IMR-90 (cell line): ENCODE data around the gene HDDC2. TPM values are rescaled to one million over a fixed set of nuclear protein-coding genes. Genes with fewer than 3 reads are reported as not detected.
A peak's percentile ranks its signal among the peaks of the same experiment; 100 is the strongest.

Experiments used
- ATAC-seq: fragments of 200-7000 bp; cut with Tn5 transposase; 2 replicates; pipeline ENCODE4 v1.9.1; 2020; ENCODE audit warnings: low read depth, mild to moderate bottlenecking, moderate library complexity
- BruUV-seq: library from RNA; stranded (reverse); fragments of 400-500 nt; replicated peaks from 2 replicates; lab custom pipeline; 2021; lab: Mats Ljungman, UMichigan
- CTCF ChIA-PET: fragments of 300-600 bp; formaldehyde crosslinking; extraction: SDS; loops from one replicate; lab custom pipeline; 2021; ENCODE audit warnings: antibody characterized with exemption; lab: Yijun Ruan, JAX
- POLR2A ChIA-PET: fragments of 300-600 bp; sonication (Branson Sonifier 250); formaldehyde crosslinking; loops from one replicate; lab custom pipeline; 2022; ENCODE audit warnings: antibody characterized with exemption; ENCODE audit not compliant: unreplicated experiment; lab: Charles Lee
- DNase-seq: peaks from one replicate; pipeline ENCODE4 v3.0.0; 2013
- H2AFZ ChIP-seq: replicated peaks from 2 replicates; pipeline ENCODE3; 2013; ENCODE audit warnings: low read length, mild to moderate bottlenecking; ENCODE audit not compliant: poor library complexity
- H2AK5ac ChIP-seq: 2 replicates; pipeline ENCODE4 v1.6.1; 2013; ENCODE audit warnings: low read depth, low read length, inconsistent platforms
- H2AK9ac ChIP-seq: replicated peaks from 2 replicates; pipeline ENCODE3; 2013; ENCODE audit warnings: mild to moderate bottlenecking, low read depth, low read length, moderate library complexity; ENCODE audit not compliant: poor library complexity
- H2BK120ac ChIP-seq: 2 replicates; pipeline ENCODE4 v1.6.1; 2013; ENCODE audit warnings: low read depth, low read length, inconsistent platforms
- H2BK15ac ChIP-seq: 3 replicates; pipeline ENCODE4 v1.6.1; 2013; ENCODE audit warnings: low read depth, low read length, inconsistent platforms
- H2BK20ac ChIP-seq: 2 replicates; pipeline ENCODE4 v1.6.1; 2013; ENCODE audit warnings: low read depth, mild to moderate bottlenecking, inconsistent platforms, low read length, moderate library complexity
- H2BK5ac ChIP-seq: 2 replicates; pipeline ENCODE4 v1.6.1; 2013; ENCODE audit warnings: mild to moderate bottlenecking, low read depth, low read length, inconsistent platforms; ENCODE audit not compliant: poor library complexity, severe bottlenecking
- H3K14ac ChIP-seq: replicated peaks from 2 replicates; pipeline ENCODE4 v1.6.1; 2013; ENCODE audit warnings: low read depth, low read length, inconsistent platforms
- H3K18ac ChIP-seq: 2 replicates; pipeline ENCODE4 v1.6.1; 2013; ENCODE audit warnings: low read depth, low read length, control low read depth
- H3K23ac ChIP-seq: 2 replicates; pipeline ENCODE4 v1.6.1; 2013; ENCODE audit warnings: low read depth, low read length, inconsistent platforms
- H3K27ac ChIP-seq: 2 replicates; pipeline ENCODE4 v1.5.1; 2013; ENCODE audit warnings: mild to moderate bottlenecking, control low read depth, low read length; ENCODE audit not compliant: insufficient read depth
- H3K27me3 ChIP-seq: 2 replicates; pipeline ENCODE4 v1.6.1; 2013; ENCODE audit warnings: low read length; ENCODE audit not compliant: control insufficient read depth, insufficient read depth
- H3K36me3 ChIP-seq: 2 replicates; pipeline ENCODE4 v1.6.1; 2013; ENCODE audit warnings: low read length, mixed read lengths; ENCODE audit not compliant: control insufficient read depth, insufficient read depth
- H3K4ac ChIP-seq: 2 replicates; pipeline ENCODE4 v1.6.1; 2013; ENCODE audit warnings: low read depth, low read length, inconsistent platforms
- H3K4me1 ChIP-seq: 2 replicates; pipeline ENCODE4 v1.6.1; 2013; ENCODE audit warnings: low read length, mixed read lengths; ENCODE audit not compliant: control insufficient read depth, insufficient read depth
- H3K4me2 ChIP-seq: 2 replicates; pipeline ENCODE4 v1.6.1; 2013; ENCODE audit warnings: low read depth, mild to moderate bottlenecking, control low read depth, low read length, moderate library complexity
- H3K4me3 ChIP-seq: 2 replicates; pipeline ENCODE4 v1.5.1; 2013; ENCODE audit warnings: low read depth, mild to moderate bottlenecking, control low read depth, low read length, moderate library complexity; ENCODE audit not compliant: insufficient read depth
- H3K56ac ChIP-seq: 2 replicates; pipeline ENCODE4 v1.6.1; 2013; ENCODE audit warnings: low read length, inconsistent platforms; ENCODE audit not compliant: insufficient read depth; ENCODE audit errors: extremely low read depth
- H3K79me1 ChIP-seq, 2 experiments: 2 replicates each; pipeline ENCODE4 v1.6.1; 2013; ENCODE audit warnings: low read length in 2 of 2, inconsistent platforms in 1 of 2, low read depth in 1 of 2
- H3K9ac ChIP-seq: 2 replicates; pipeline ENCODE4 v1.6.1; 2013; ENCODE audit warnings: low read depth, low read length, control low read depth
- H3K9me1 ChIP-seq: 2 replicates; pipeline ENCODE4 v1.6.1; 2013; ENCODE audit warnings: low read length, inconsistent platforms; ENCODE audit not compliant: insufficient read depth
- H3K9me3 ChIP-seq: 2 replicates; pipeline ENCODE4 v1.6.1; 2013; ENCODE audit warnings: low read length; ENCODE audit not compliant: control insufficient read depth, insufficient read depth
- H4K20me1 ChIP-seq: 2 replicates; pipeline ENCODE4 v1.6.1; 2013; ENCODE audit warnings: low read length, inconsistent platforms; ENCODE audit not compliant: insufficient read depth
- H4K5ac ChIP-seq: 2 replicates; pipeline ENCODE4 v1.6.1; 2013; ENCODE audit warnings: mild to moderate bottlenecking, low read depth, low read length, control low read depth
- H4K8ac ChIP-seq, 2 experiments: 2 replicates each; pipeline ENCODE4 v1.6.1; 2013; ENCODE audit warnings: low read depth in 2 of 2, low read length in 2 of 2, control low read depth in 1 of 2, inconsistent platforms in 1 of 2
- H4K91ac ChIP-seq: 2 replicates; pipeline ENCODE4 v1.6.1; 2013; ENCODE audit warnings: low read depth, low read length, inconsistent platforms; ENCODE audit not compliant: insufficient read depth
- BHLHE40 ChIP-seq: fragments of 150-350 bp; IDR thresholded peaks from 2 replicates; pipeline ENCODE4 v1.6.1; 2016; ENCODE audit warnings: mild to moderate bottlenecking, low read depth, low read length
- CTCF ChIP-seq: conservative IDR thresholded peaks from 2 replicates; pipeline ENCODE4 v1.5.1; 2012; ENCODE audit warnings: mild to moderate bottlenecking, low read depth, low read length, improper control_type of control experiment
- MAFK ChIP-seq: IDR thresholded peaks from 2 replicates; pipeline ENCODE4 v1.6.1; 2012; ENCODE audit warnings: low read depth, low read length, improper control_type of control experiment
- MXI1 ChIP-seq: IDR thresholded peaks from 2 replicates; pipeline ENCODE4 v1.6.1; 2012; ENCODE audit warnings: low read depth, mild to moderate bottlenecking, low read length, moderate library complexity, borderline replicate concordance
- RAD21 ChIP-seq: IDR thresholded peaks from 2 replicates; pipeline ENCODE4 v1.6.1; 2012; ENCODE audit warnings: low read length, improper control_type of control experiment
- USF2 ChIP-seq: fragments of 150-350 bp; IDR thresholded peaks from 2 replicates; pipeline ENCODE4 v1.6.1; 2017; ENCODE audit warnings: mild to moderate bottlenecking, antibody characterized with exemption, low read length, low read depth
- WGBS, 2 experiments: methylation state at CpG; one replicate each; pipeline versions ENCODE4 v1.1.5 to v1.1.7; 2013; ENCODE audit warnings: missing lambda C conversion rate in 2 of 2; ENCODE audit not compliant: insufficient read length in 1 of 2; ENCODE audit errors: extremely low coverage in 2 of 2; 5-methylcytosine and 5-hydroxymethylcytosine counted together
- dilution Hi-C: fragments of 300-500 bp; cut with HindIII; formaldehyde crosslinking; loops from one replicate; pipeline ENCODE4 v1.14.3; 2018; ENCODE audit warnings: low sequenced_read_pairs; ENCODE audit not compliant: unreplicated experiment
- in situ Hi-C: fragments of 300-500 bp; cut with MboI; formaldehyde crosslinking; loops from 3 replicates; pipeline ENCODE4 v1.14.3; 2019; ENCODE audit warnings: low sequenced_read_pairs, inconsistent platforms, mixed read lengths
- intact Hi-C: fragments of 100-400 bp; cut with micrococcal nuclease; formaldehyde crosslinking; loops from 2 replicates; pipeline ENCODE4 v1.10.0; 2022
- polyA plus RNA-seq, 3 experiments: library from polyadenylated mRNA; depleted of rRNA; stranded (reverse); fragments of >200 nt; gene quantifications; 2 replicates each; pipeline ENCODE4 v1.2.3, GENCODE V29; 2012; ENCODE audit warnings: low replicate concordance in 1 of 3
- total RNA-seq: library from RNA; depleted of rRNA; stranded (reverse); fragments of >200 nt; gene quantifications from 2 replicates; pipeline ENCODE4 v1.2.3, GENCODE V29; 2012

Gene HDDC2
- total and polyA plus RNA-seq, 2 of the 4 experiments (the other 2 are of a cell fraction): 40.9 to 68.6 TPM

GRCh38 chr6:125332664-125333063, 30.9 kb upstream of the HDDC2 start:
- no peak for TF ChIP-seq CTCF
- TF ChIP-seq RAD21: no peak
- TF ChIP-seq BHLHE40: no peak
- no peak for TF ChIP-seq MXI1
- TF ChIP-seq USF2: no peak
- peak; percentile 83 for TF ChIP-seq MAFK
- CTCF ChIA-PET: no interaction called here

More at GRCh38 chr6:125332664-125333063, 30.9 kb upstream of the HDDC2 start:
- H3K23ac ChIP-seq: no peak overlapping the region
- no peak overlapping the region for H3K18ac ChIP-seq
- H4K20me1 ChIP-seq: no peaks in the 10 kb centered on the region
- no peak overlapping the region for H3K4me2 ChIP-seq
- no peak overlapping the region for H3K4ac ChIP-seq
- intact Hi-C loops (no loop called here), in situ Hi-C loops (no loop called here), dilution Hi-C loops (no loop called here)
- peaks cover 3% of the 10 kb centered on the region for H3K27me3 ChIP-seq
- no peak overlapping the region for H2BK15ac ChIP-seq
- ATAC-seq: no peak
- no peak for DNase-seq
- H3K14ac ChIP-seq: no peak overlapping the region
- no peak overlapping the region for H3K9ac ChIP-seq
- WGBS, 2 experiments: no CpG with 5 or more reads among the region's 1 CpG
- no peak overlapping the region for H2BK120ac ChIP-seq
- H2AFZ ChIP-seq: no peak overlapping the region
- no peaks in the 10 kb centered on the region for H3K9me3 ChIP-seq
- no peaks in the 10 kb centered on the region for H3K36me3 ChIP-seq
- BruUV-seq: no TSS peak
- no peak overlapping the region for H4K8ac ChIP-seq
- H2AK9ac ChIP-seq: no peak overlapping the region
- H3K4me1 ChIP-seq: no peaks in the 10 kb centered on the region
- no peak overlapping the region for H3K56ac ChIP-seq
- H3K9me1 ChIP-seq: no peaks in the 10 kb centered on the region
- no peak overlapping the region for H3K4me3 ChIP-seq
- no peak overlapping the region for H2AK5ac ChIP-seq
- H2BK5ac ChIP-seq: no peak overlapping the region
- H4K91ac ChIP-seq: no peak overlapping the region
- H4K5ac ChIP-seq: no peak overlapping the region
- POLR2A ChIA-PET: no interaction called here
- no peak overlapping the region for H3K27ac ChIP-seq
- H3K79me1 ChIP-seq: no peaks in the 10 kb centered on the region
- no peak overlapping the region for H2BK20ac ChIP-seq
